Thyroid gland (tissue), 4 donors: ENCODE results near the gene PDIA6.

Experiments
- POLR2A ChIP-seq, 2 donors: fragments of 450-650 bp; IDR thresholded peaks; one replicate each; pipeline ENCODE4 v1.6.1; 2017; ENCODE audit warnings: antibody characterized with exemption in 2 of 2, mild to moderate bottlenecking in 2 of 2, moderate library complexity in 1 of 2
- TF ChIP-seq, protein P1 (sequence below), 6 experiments: fragments of 200-600 bp in 3 of 6; fragments of 450-650 bp in 3 of 6; sonication (generic) in 3 of 6; IDR thresholded peaks; one replicate each; pipeline ENCODE4 v1.5.1; 2016 to 2019; ENCODE audit warnings: antibody characterized with exemption in 6 of 6, mild to moderate bottlenecking in 2 of 6, inconsistent platforms in 1 of 6, moderate library complexity in 1 of 6

- TF ChIP-seq, protein P1, sequence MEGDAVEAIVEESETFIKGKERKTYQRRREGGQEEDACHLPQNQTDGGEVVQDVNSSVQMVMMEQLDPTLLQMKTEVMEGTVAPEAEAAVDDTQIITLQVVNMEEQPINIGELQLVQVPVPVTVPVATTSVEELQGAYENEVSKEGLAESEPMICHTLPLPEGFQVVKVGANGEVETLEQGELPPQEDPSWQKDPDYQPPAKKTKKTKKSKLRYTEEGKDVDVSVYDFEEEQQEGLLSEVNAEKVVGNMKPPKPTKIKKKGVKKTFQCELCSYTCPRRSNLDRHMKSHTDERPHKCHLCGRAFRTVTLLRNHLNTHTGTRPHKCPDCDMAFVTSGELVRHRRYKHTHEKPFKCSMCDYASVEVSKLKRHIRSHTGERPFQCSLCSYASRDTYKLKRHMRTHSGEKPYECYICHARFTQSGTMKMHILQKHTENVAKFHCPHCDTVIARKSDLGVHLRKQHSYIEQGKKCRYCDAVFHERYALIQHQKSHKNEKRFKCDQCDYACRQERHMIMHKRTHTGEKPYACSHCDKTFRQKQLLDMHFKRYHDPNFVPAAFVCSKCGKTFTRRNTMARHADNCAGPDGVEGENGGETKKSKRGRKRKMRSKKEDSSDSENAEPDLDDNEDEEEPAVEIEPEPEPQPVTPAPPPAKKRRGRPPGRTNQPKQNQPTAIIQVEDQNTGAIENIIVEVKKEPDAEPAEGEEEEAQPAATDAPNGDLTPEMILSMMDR (IDR thresholded peaks at IDR 0.05) = no peak
- TF ChIP-seq POLR2A (IDR thresholded peaks at IDR 0.05) = no peak
These were observed 35.3 kb downstream of the PDIA6 start for GRCh38 chr2:10777111-10777841.
